Measurements from ENCODE around the gene C12orf57.

DNA sequence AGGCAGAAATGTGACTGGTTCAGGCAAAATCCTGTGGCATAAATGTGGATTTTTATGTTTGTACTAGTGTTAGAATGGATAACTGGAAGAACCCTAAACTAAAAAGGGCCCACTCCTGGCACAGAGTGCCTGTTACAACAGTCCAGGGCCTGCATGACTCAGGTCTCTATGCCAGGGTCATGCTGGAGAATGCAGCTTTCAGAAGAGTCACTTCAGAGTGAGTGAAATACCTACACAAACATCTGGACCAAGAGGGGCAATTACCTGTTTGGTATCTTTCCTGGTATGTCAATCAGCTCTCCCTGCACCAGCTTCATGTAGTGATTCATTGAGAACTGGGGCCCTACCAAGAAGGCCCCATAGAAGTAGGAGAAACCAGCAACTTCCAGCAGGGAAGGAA lies 36.9 kb downstream of the C12orf57 start:
- TF ChIP-seq POLR2AphosphoS5 (IDR thresholded peaks at IDR 0.05) (no peak), POLR2A (IDR thresholded peaks at IDR 0.05) (no peak)
- TF ChIP-seq, protein P1, sequence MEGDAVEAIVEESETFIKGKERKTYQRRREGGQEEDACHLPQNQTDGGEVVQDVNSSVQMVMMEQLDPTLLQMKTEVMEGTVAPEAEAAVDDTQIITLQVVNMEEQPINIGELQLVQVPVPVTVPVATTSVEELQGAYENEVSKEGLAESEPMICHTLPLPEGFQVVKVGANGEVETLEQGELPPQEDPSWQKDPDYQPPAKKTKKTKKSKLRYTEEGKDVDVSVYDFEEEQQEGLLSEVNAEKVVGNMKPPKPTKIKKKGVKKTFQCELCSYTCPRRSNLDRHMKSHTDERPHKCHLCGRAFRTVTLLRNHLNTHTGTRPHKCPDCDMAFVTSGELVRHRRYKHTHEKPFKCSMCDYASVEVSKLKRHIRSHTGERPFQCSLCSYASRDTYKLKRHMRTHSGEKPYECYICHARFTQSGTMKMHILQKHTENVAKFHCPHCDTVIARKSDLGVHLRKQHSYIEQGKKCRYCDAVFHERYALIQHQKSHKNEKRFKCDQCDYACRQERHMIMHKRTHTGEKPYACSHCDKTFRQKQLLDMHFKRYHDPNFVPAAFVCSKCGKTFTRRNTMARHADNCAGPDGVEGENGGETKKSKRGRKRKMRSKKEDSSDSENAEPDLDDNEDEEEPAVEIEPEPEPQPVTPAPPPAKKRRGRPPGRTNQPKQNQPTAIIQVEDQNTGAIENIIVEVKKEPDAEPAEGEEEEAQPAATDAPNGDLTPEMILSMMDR (IDR thresholded peaks at IDR 0.05), result no peak

Data from prostate gland (tissue), 2 donors.